M059J (cell line): Measurements from ENCODE around the gene MYOM1. TPM values are rescaled to one million over a fixed set of nuclear protein-coding genes. Genes with fewer than 3 reads are reported as not detected.
"Not testable (repeated sequence)": the region's sequence is repeated elsewhere in the genome, so short reads cannot be mapped to it uniquely, and the experiment has no call there.

Experiments
- DNase-seq: peaks from one replicate; pipeline ENCODE4 v3.0.0-alpha.2; 2012; ENCODE audit warnings: low read depth
- total RNA-seq: library from RNA; depleted of rRNA; stranded (reverse); fragments of >200 nt; shearing (Covaris generic); gene quantifications from 2 replicates; pipeline ENCODE4 v1.2.3, GENCODE V29; 2014; rRNA removed

Gene MYOM1
- total RNA-seq, 1 experiment from 2014 or later, result 0.10 TPM

DNA sequence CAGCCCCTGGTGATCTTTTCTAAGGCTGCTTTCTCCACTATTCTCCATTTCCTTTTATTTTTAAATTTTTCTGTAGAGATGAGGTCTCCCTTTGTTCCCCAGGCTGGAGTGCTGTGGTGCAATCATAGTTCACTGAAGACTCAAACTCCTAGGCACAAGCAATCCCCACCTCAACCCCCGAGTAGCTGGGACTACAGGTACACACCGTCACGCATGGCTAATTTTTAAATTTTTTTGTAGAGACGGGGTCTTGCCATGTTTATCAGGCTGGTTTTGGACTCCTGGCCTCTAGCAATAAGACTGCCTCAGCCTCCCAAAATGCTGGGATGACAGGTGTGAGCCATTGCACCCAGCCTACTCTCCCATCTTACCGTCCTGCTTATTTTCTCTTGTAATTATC is 184.1 kb downstream of the MYOM1 start:
- DNase-seq, result no peak

DNA sequence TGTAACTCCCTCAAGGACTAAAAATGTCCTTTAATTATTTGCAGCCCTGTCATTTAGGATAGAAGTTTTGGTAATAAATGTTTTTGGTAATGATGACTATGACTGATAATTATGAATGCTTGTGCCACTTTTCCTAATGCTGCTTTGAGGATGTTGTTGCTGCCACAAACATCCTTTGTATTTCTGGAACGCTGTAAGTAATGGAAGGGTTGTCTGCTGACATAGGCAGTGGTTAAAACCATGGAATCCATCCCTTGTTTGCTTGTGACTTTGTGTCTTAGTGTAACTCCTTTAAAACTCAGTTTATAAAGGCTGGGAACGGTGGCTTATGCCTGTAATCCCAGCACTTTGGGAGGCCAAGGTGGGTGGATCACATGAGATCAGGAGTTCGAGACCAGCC is 187.0 kb downstream of the MYOM1 start:
- DNase-seq, result no peak

DNA sequence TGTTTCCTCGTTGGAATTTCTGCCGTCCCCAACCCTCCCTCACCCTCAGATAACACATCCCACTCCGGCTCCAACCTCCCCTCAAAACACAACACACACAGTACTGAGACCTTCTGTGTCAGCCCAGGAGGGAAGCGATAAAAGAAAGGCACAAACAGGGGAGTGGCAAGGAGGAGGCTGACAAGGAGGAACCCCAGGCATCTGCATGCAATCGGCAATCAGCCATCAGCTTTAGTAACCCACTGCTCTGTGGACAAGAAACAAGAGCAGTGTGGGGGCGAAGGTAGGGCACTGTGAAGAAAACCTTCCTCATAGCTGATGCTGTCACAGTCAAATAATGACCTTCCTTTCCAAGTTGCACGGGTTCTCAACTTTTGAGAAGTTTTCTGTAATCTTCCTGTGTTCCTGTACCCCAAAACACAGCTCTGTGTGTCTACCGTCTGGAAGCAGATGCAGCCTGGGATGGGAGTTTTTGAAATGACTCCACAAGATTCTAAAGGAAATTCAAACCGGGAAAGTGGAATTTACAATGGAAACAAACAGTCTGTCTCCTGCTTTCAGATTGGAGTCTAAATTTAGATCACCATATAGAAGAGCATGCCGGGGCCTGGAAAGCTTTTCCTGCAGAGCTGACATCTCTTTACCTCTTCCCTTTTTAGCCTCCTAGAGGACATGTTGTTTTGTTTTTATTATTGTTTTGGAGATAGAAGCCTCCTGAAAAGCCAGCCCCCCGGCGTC is 190.4 kb downstream of the MYOM1 start:
- DNase-seq, result no peak

DNA sequence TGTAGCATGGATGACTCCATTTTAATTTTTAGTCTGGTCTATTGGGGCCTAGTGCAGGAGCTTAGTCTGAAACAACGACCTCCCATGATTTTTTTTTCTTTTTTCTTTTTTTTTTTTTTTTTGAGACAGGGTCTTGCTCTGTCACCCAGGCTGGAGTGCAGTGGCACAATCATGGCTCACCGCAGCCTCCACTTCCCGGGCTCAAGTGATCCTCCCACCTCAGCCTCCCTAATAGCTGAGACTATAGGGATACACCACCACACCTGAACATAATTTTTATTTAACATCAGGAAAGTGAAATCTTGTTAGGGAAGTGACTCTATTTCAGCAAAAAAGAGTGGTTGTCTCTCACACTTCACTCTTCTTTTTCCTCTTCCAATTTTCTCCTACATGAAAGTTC is 191.7 kb downstream of the MYOM1 start:
- not testable (repeated sequence) for DNase-seq

DNA sequence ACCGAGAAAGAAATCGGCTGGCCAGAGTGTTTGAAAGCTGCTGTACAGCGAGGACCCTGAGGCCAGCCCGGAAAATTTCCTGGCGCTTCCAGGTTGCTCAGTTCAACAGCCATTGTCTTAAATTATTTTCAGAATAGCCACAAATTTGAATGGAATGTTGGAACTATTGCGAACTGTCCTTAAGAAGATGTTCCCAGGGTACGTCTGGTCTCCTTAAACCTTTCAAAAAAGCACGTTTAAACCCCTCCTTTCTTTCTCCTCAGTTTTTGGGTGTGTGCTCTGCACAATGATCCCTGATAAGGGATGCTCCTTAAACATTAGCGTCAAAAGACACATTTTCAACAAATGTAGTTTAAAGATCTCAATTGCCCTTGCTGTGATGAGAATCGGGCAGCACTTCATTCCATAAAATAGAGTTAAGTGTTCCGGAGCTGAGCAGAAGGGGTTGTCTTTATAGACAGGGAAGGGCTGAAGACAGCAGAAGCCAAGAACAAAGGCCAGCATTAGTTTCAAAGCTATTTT is 192.3 kb downstream of the MYOM1 start:
- DNase-seq, result no peak

DNA sequence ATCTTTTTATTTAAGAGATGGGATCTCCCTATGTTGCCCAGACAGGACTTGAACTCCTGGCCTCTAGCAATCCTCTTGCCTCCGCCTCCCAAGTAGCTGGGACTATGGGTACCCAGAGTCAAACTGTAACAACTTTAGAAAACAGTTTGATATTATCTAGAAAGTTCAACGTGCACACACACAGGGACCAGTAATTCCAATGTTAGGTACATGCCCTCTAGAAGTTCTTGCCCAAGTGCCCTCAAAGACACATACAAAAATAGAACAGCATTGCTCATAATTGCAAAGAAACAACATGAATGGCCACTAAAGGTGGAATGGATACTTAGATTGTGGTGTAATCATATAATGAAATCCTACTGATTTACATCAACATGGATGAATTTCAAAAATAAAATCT is 194.2 kb downstream of the MYOM1 start:
- no peak for DNase-seq

DNA sequence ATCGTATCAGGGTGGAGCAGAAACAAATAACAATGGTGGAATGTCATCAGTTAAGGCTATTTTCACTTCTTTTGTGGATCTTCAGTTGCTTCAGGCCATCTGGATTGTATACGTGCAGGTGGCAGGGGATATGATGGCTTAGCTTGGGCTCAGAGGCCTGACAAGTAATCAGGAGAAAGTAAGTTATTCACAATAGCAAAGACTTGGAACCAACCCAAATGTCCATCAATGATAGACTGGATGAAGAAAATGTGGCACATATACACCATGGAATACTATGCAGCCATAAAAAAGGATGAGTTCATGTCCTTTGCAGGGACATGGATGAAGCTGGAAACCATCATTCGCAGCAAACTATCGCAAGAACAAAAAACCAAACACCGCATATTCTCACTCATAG is 196.2 kb downstream of the MYOM1 start:
- DNase-seq, result not testable (repeated sequence)

Other genes starting within 250 kb of the MYOM1 start
- 29.5 and 36.2 TPM in 2 replicates for gene LPIN2, start 206.8 kb downstream of the MYOM1 start, total RNA-seq
- gene MYL12A, start 27.8 kb upstream of the MYOM1 start, total RNA-seq, result 810 and 944 TPM in 2 replicates
- 528 and 607 TPM in 2 replicates for gene MYL12B, start 42.2 kb upstream of the MYOM1 start, total RNA-seq
- 113 and 126 TPM in 2 replicates for gene TGIF1, start 230.2 kb upstream of the MYOM1 start, total RNA-seq